Aorta (tissue), 5 donors: ENCODE measurements around the gene FCN3. TPM values are rescaled to one million over a fixed set of nuclear protein-coding genes. Genes with fewer than 3 reads are reported as not detected.

Source experiments
- ATAC-seq: fragments of 200-7000 bp; cut with Tn5 transposase; one replicate; pipeline ENCODE4 v1.9.1; 2022; ENCODE audit warnings: moderate library complexity; ENCODE audit not compliant: low FRiP score
- DNase-seq, 2 donors: peaks; one replicate each; pipeline ENCODE4 v3.0.0-alpha.2; 2020
- H3K27ac ChIP-seq, 2 donors: one replicate each; pipeline ENCODE4 v1.5.1; 2013; ENCODE audit warnings: low read length in 2 of 2, mild to moderate bottlenecking in 2 of 2, moderate library complexity in 2 of 2, control low read depth in 1 of 2, inconsistent platforms in 1 of 2, low read depth in 1 of 2
- H3K27me3 ChIP-seq, 2 donors: one replicate each; pipeline ENCODE4 v1.6.1; 2013; ENCODE audit warnings: control low read depth in 1 of 2, low read length in 1 of 2, mild to moderate bottlenecking in 1 of 2, moderate library complexity in 1 of 2; ENCODE audit not compliant: insufficient read depth in 2 of 2, control insufficient read depth in 1 of 2
- H3K36me3 ChIP-seq, 2 donors: one replicate each; pipeline ENCODE4 v1.6.1; 2013; ENCODE audit warnings: control low read depth in 1 of 2, low read length in 1 of 2, mild to moderate bottlenecking in 1 of 2; ENCODE audit not compliant: insufficient read depth in 2 of 2, control insufficient read depth in 1 of 2
- H3K4me1 ChIP-seq, 2 donors: one replicate each; pipeline ENCODE4 v1.6.1; 2013; ENCODE audit warnings: low read length in 2 of 2, control low read depth in 1 of 2, mild to moderate bottlenecking in 1 of 2, moderate library complexity in 1 of 2; ENCODE audit not compliant: insufficient read depth in 2 of 2, control insufficient read depth in 1 of 2
- H3K4me3 ChIP-seq, 2 donors: one replicate each; pipeline ENCODE4 v1.5.1; 2013; ENCODE audit warnings: low read length in 2 of 2, control low read depth in 1 of 2, mild to moderate bottlenecking in 1 of 2
- H3K9me3 ChIP-seq: one replicate; pipeline ENCODE4 v1.6.1; 2013; ENCODE audit warnings: mild to moderate bottlenecking, low read length; ENCODE audit not compliant: control insufficient read depth
- whole genome bisulfite sequencing, 2 donors: extraction: QIAGEN DNeasy Blood & Tissue Kit; methylation state at CpG; one replicate each; pipeline ENCODE4 v1.1.7; 2013; 5-methylcytosine and 5-hydroxymethylcytosine counted together
- intact Hi-C, 2 donors: fragments of 100-400 bp; cut with DNase I; formaldehyde crosslinking; loops; one replicate each; pipeline versions ENCODE4 v1.14.2 to v1.15.0; 2022
- polyA plus RNA-seq, 2 donors: library from polyadenylated mRNA; stranded (reverse); fragments of 200-250 nt; gene quantifications; one replicate each; pipeline ENCODE4 v1.2.3, GENCODE V29; 2013
- total RNA-seq, 2 donors: library from RNA; stranded (reverse); fragmentation: NEBNext Ultra II Directional; extraction: Animal tissue kit (Norgen Biotek cat#: 25700); gene quantifications; one replicate each; pipeline ENCODE4 v1.2.1, GENCODE V29; 2021
- donor health status: healthy with polysubstance abuse.
- donor health status: Bipolar disorder and iron deficiency.
- donor health status: DM: no; HTN: no; CAD: no.
- donor health status: DM: no; HTN: no; CAD: no.
- donor health status: DM: yes; HTN: yes; CAD: no.

The FCN3 gene
- total and polyA plus RNA-seq, 4 donors: 0.15 to 11.5 (median 1.6) TPM

DNA sequence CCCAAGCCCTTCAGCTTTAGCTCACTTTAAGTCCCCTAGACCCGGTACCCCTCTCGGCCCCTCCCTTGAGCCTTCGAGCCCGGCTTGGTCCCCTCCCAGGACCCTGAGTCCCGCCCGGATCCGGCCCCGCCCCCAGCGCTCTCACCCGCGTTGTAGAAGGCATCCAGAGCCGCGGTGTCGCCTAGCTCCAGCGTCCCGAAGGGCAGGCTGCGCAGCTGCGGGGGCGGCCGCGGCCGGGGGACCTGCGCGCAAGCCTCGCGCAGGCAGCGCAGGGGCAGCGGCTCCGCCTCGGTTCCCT, 8.6 kb downstream of the FCN3 start:
- WGBS, 2 donors: 0 to 1% methylated on average over 30 of the region's 30 CpGs
- H3K27ac ChIP-seq: peak overlapping the region; percentile 45 to 93
- ATAC-seq: peak; percentile 79
- intact Hi-C loops: loop anchor here in 1 of 2 donors (1.0 kb wide), 1 partner anchor 44 kb away; the partner anchor contains the start of gene TMEM222
- H3K4me3 ChIP-seq: peak overlapping the region; percentile 82 to 87
- no peaks in the 10 kb centered on the region for H3K4me1 ChIP-seq
- H3K27me3 ChIP-seq: no peaks in the 10 kb centered on the region
- peak; percentile 94 to 97 for DNase-seq
- H3K36me3 ChIP-seq: peaks cover 0 to 5% of the 10 kb centered on the region in 2 donors
- H3K9me3 ChIP-seq: no peaks in the 10 kb centered on the region

DNA sequence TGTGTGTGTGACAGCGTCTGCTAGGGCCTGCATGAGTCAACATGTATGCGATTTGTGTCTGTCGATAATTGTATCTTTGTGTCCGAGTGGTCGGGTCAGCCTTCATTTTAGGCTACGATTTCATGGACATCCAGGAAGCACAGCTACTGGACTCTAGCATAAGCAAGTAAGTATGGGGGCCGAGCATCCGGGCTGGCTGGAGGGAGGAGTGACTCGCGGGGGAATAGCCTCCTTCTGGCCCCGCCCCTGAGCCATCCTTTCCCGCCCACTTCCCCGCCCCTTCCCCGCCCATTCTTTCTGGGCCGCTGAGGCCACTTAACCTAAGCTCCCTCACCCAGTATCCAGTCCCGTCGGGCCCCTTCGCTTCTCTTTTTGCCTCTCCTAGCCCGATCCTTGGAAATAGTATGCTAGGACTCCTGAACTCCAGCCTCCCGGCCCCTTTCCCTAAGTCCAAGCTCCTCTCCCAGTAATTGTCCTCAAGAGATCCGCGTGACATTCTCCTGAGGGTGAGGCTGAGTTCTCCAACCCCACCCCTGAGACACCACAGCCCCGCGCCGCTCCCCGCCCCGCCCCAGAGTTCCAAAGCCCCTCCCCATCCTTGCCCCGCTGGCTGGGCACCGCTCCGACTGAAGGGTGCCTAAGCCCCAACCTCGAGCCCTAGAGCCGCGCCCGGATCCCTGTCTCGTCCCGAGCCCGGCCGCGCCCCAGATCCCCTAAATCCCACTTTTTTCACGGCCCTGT, 9.1 kb downstream of the FCN3 start:
- 1 to 2% methylated on average over 40 of the region's 40 CpGs for WGBS, 2 donors
- intact Hi-C loops: loop anchor here (1.0 to 2.0 kb wide), 2 partner anchors 43 kb away; partner anchors contain the start of gene TMEM222 (in 2 of the 2)

DNA sequence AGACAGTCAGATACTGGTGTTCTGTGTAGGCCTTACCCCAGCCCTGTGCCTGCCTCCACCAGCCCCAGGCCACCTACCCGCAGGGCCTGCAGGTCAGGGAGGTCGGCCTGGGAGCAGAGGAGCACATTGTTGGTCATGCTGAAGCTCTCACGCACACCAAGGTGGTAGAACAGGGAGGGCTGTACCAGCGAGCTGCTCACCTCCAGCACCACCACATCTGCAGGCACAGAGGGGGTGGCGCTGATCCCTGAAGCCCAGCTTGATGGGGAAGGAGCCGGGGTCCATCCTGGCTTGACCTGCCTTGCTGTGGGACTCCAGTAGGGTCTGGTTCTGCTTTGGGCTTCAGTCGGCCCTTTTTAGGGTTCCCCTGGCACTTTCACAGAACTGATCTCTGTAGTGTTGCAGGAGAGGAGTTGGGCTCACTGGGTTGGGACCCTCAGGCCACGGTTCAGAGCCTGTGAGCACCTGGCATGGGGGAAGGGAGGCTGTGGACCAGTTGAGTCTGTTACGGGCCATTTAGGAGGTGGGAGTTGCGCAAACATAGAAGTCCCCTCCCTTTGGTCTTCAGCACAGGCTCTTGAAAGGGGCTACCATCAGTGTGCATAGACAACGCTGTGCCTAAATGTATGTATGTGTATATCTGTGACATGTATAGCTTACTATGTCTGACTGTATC, 9.8 kb downstream of the FCN3 start:
- Histone ChIP-seq H3K36me3 (peaks cover 0 to 5% of the 10 kb centered on the region in 2 donors), H3K9me3 (no peaks in the 10 kb centered on the region), H3K27ac (peak overlapping the region in 1 of 2 donors; percentile 29), H3K4me3 (no peak overlapping the region), H3K4me1 (no peaks in the 10 kb centered on the region), H3K27me3 (no peaks in the 10 kb centered on the region)
- ATAC-seq (no peak), DNase-seq (no peak)
- 67 to 69% methylated on average over 11 of the region's 11 CpGs for WGBS, 2 donors
- intact Hi-C loops: loop anchor here in 1 of 2 donors (2.0 kb wide), 1 partner anchor 42 kb away; the partner anchor contains the start of gene TMEM222

More for the DNA sequence above, 9.1 kb downstream of the FCN3 start:
- DNase-seq: peak; percentile 92 to 97
- Histone ChIP-seq H3K9me3 (no peaks in the 10 kb centered on the region), H3K4me1 (no peaks in the 10 kb centered on the region), H3K36me3 (peaks cover 0 to 5% of the 10 kb centered on the region in 2 donors), H3K27ac (peak overlapping the region; percentile 45 to 93), H3K27me3 (no peaks in the 10 kb centered on the region), H3K4me3 (peak overlapping the region; percentile 82 to 87)
- ATAC-seq: peak; percentile 91

DNA sequence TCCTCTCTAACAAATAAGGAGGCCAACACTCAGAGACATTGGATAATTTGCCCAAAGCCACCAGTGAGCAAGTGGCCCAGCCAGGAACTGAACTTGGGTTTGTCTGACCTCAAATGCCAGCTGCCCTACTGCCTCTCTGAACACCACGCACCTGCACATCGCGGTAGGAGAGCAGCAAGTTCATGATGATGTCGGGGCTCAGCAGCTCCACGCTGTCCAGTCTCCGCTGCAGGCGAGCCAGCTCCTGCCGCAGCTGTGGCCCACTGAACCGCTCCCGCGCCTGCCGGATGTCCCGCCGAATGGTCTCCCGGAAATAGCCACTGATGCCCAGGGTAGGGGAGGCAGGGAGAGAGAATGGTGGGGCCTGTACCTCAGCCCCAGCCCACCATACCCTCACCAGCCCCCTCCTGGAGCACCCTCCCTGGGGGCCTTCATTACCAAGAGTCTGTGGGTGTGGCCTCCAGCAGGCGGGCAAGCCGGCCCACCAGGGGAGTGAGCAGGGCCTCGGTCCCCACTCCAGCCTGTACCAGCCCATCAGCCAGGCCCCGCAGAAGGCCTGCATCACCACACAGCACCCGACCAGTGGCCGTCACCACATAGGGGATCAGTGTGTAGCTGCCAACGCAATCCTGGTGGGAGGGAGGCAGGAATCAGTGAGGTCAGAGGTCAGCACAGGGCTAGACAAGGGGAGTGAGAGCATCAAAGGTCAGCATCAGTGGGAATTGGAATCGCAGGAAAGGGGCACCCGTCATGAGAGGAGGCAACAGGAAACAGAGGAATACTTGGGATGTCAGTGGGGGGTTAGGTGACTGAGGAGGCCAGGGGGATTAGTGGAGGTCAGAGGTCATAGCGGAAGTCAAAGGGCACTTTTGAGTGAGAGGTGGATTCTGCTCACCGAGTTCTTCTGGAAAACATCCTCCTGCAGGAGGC, 10.6 kb downstream of the FCN3 start:
- peaks cover 0 to 5% of the 10 kb centered on the region in 2 donors for H3K36me3 ChIP-seq
- no peak overlapping the region for H3K4me3 ChIP-seq
- H3K27me3 ChIP-seq: no peaks in the 10 kb centered on the region
- no peaks in the 10 kb centered on the region for H3K4me1 ChIP-seq
- no peak overlapping the region for H3K27ac ChIP-seq
- intact Hi-C loops: loop anchor here in 1 of 2 donors (2.0 kb wide), 1 partner anchor 41 kb away; the partner anchor contains the start of gene TMEM222
- no peaks in the 10 kb centered on the region for H3K9me3 ChIP-seq
- 85% methylated on average over 25 to 26 of the region's 26 CpGs for WGBS, 2 donors
- no peak for ATAC-seq
- no peak for DNase-seq

DNA sequence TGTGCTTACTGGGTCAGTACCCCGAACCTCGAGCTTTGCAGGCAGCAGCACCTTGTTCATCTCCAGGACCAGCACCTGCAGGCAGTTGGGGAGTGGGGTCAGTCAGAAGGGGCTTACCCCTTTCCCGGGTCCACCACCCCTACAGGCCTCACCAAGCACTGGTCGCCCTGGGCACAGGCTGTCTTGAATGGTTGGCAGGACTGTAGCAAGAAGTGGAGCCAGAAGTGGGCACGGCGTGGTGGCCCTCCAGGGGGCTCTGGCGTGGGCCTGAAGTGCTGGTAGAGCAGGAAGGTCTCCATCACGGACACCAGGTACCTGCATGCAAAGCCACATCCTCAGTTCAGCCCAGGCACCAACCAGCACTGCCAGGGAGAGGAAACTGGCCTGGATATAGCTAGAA, 13.1 kb downstream of the FCN3 start:
- WGBS, 2 donors: 91 to 92% methylated on average over 8 of the region's 8 CpGs
- H3K27me3 ChIP-seq: no peaks in the 10 kb centered on the region
- no peak for ATAC-seq
- no peaks in the 10 kb centered on the region for H3K9me3 ChIP-seq
- no peak for DNase-seq
- no peak overlapping the region for H3K4me3 ChIP-seq
- peaks cover 0 to 8% of the 10 kb centered on the region in 2 donors for H3K36me3 ChIP-seq
- H3K27ac ChIP-seq: no peak overlapping the region
- intact Hi-C loops: no loop called here
- H3K4me1 ChIP-seq: no peaks in the 10 kb centered on the region

DNA sequence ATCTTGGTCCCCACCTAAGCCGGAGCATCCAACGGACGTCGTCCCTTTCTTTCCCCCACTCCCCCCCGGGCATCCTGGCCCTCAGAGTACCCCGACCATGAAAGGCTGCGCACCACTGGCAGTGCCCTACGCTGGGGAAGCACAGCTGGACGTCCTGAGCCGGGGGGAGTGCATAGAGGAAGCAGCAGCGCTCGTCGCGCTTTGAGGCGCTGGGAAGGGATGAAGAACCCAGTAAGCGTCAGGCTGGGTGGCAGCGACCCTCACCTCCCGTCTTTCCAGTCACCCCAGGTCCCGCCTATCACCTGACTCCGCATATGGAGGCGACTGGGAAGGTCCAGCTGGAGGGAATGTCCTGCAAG, 13.6 kb downstream of the FCN3 start:
- Histone ChIP-seq H3K27me3 (no peaks in the 10 kb centered on the region), H3K27ac (no peak overlapping the region), H3K4me3 (no peak overlapping the region), H3K9me3 (no peaks in the 10 kb centered on the region), H3K4me1 (no peaks in the 10 kb centered on the region), H3K36me3 (peaks cover 0 to 8% of the 10 kb centered on the region in 2 donors)
- DNase-seq (no peak), ATAC-seq (no peak)
- intact Hi-C loops: no loop called here
- whole genome bisulfite sequencing, 2 donors: 86 to 90% methylated on average over 21 of the region's 21 CpGs

DNA sequence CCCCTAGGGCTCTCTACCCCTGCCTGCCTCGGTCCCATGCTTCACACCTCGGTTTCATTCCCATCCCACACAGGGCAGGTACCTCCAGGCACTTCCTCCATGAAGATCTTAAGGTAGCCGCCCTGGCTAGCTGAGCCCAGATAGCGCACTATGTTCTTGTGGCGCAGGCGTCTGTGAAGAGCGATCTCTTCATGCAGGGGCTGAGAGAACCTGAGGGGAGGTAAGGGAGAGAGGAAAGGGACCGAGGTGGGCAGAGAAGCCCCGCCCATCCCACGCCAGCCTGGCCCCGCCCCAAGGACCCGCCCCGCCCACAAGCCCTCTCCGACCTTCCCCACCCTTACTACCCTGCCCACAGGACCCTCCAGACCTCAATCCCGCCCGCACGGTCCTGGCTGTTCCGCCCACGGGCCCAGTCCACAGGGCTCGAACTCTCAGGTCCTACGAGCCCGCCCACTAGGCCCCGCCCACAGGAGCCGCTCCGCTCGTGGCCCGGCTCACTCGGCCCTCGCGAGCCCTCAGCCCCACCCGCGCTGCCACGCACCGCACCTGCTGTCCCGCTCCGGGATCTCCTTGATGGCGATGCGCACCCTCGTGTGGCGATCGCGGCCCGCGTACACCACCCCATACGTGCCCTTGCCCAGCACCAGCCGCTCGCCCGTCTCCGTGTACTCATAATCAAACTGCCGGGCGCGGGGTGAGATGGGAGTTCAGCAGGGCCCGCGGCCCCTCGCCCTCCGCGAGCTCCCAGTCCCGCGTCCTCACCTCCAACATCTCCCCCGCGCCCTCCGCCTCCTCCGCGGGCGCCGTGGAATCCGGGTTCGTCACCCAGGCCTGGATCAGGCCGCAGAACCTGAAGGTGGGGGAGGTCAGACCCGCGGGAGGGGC, 14.2 kb downstream of the FCN3 start:
- intact Hi-C loops: no loop called here
- Histone ChIP-seq H3K4me1 (no peaks in the 10 kb centered on the region), H3K27me3 (no peaks in the 10 kb centered on the region), H3K27ac (no peak overlapping the region), H3K4me3 (no peak overlapping the region), H3K9me3 (no peaks in the 10 kb centered on the region), H3K36me3 (peaks cover 0 to 8% of the 10 kb centered on the region in 2 donors)
- DNase-seq (no peak), ATAC-seq (no peak)
- 71 to 74% methylated on average over 62 to 71 of the region's 71 CpGs for WGBS, 2 donors

DNA sequence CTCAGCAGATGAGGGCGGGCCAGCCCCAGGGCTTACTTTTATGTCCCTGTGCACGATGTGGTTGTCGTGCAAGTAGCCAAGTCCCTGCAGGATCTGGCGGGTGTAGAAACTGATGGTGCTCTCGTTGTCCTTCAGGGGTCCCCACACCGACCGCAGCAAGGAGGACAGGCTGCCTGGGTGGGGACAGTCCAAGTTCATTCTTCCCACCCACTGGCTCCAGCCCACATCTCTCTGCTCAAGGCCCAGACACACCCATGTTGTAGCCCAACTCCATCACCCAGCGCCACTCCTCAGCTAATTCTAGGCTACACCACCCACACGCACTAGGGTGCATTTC, 14.8 kb downstream of the FCN3 start:
- ATAC-seq (no peak), DNase-seq (no peak)
- no peaks in the 10 kb centered on the region for H3K27me3 ChIP-seq
- no peaks in the 10 kb centered on the region for H3K9me3 ChIP-seq
- H3K4me3 ChIP-seq: no peak overlapping the region
- WGBS, 2 donors: 76 to 84% methylated on average over 9 of the region's 9 CpGs
- no peak overlapping the region for H3K27ac ChIP-seq
- intact Hi-C loops: no loop called here
- no peaks in the 10 kb centered on the region for H3K4me1 ChIP-seq
- H3K36me3 ChIP-seq: peaks cover 0 to 8% of the 10 kb centered on the region in 2 donors
